Thyroid gland (tissue), 4 donors: ENCODE data around the gene GTF3C5.

Experiments
- CTCF ChIP-seq, 6 experiments: fragments of 200-600 bp in 3 of 6; fragments of 450-650 bp in 3 of 6; sonication (generic) in 3 of 6; IDR thresholded peaks; one replicate each; pipeline ENCODE4 v1.5.1; 2016 to 2019; ENCODE audit warnings: antibody characterized with exemption in 6 of 6, mild to moderate bottlenecking in 2 of 6, inconsistent platforms in 1 of 6, moderate library complexity in 1 of 6
- POLR2A ChIP-seq, 2 donors: fragments of 450-650 bp; IDR thresholded peaks; one replicate each; pipeline ENCODE4 v1.6.1; 2017; ENCODE audit warnings: antibody characterized with exemption in 2 of 2, mild to moderate bottlenecking in 2 of 2, moderate library complexity in 1 of 2

- no peak for TF ChIP-seq CTCF (IDR thresholded peaks at IDR 0.05)
- no peak for TF ChIP-seq POLR2A (IDR thresholded peaks at IDR 0.05)
Measured at GRCh38 chr9:133107245-133107722, 76.5 kb downstream of the GTF3C5 start.
